Fibroblast of lung (primary cell): ENCODE measurements around the gene SLC66A2. TPM values are rescaled to one million over a fixed set of nuclear protein-coding genes. Genes with fewer than 3 reads are reported as not detected.

Experiments used
- DNase-seq, 2 donors: peaks; one replicate each; pipeline versions ENCODE4 v3.0.0 to v3.0.0-alpha.2; 2010; ENCODE audit warnings: low read depth in 2 of 2
- H2AFZ ChIP-seq: 2 replicates; pipeline ENCODE4 v1.5.1; 2012; ENCODE audit warnings: low read length, control low read depth, inconsistent platforms
- H3K27ac ChIP-seq: 2 replicates; pipeline ENCODE4 v1.5.1; 2011; ENCODE audit warnings: low read length, control low read depth; ENCODE audit not compliant: insufficient read depth
- H3K27me3 ChIP-seq: 2 replicates; pipeline ENCODE4 v1.5.1; 2011; ENCODE audit warnings: mild to moderate bottlenecking, low read length; ENCODE audit not compliant: control insufficient read depth, insufficient read depth
- H3K36me3 ChIP-seq: 2 replicates; pipeline ENCODE4 v1.5.1; 2011; ENCODE audit warnings: low read length; ENCODE audit not compliant: control insufficient read depth, insufficient read depth
- H3K4me1 ChIP-seq: 2 replicates; pipeline ENCODE4 v1.5.1; 2011; ENCODE audit warnings: low read length; ENCODE audit not compliant: control insufficient read depth, insufficient read depth; ENCODE audit errors: extremely low read depth
- H3K4me2 ChIP-seq: 2 replicates; pipeline ENCODE4 v1.5.1; 2011; ENCODE audit warnings: low read length, control low read depth; ENCODE audit not compliant: insufficient read depth; ENCODE audit errors: extremely low read depth
- H3K4me3 ChIP-seq, 4 experiments: fragments of 200-600 bp in 1 of 4; sonication (generic) in 1 of 4; replicated peaks in 1 of 4; 2 replicates each; pipeline ENCODE4 v1.5.1; 2011 to 2016; ENCODE audit warnings: low read length in 4 of 4, low read depth in 3 of 4, mild to moderate bottlenecking in 3 of 4, control low read depth in 2 of 4, inconsistent platforms in 1 of 4, mixed read lengths in 1 of 4; ENCODE audit not compliant: insufficient read depth in 1 of 4; ENCODE audit errors: control extremely low read depth in 1 of 4
- H3K79me2 ChIP-seq: 2 replicates; pipeline ENCODE4 v1.5.1; 2012; ENCODE audit warnings: mild to moderate bottlenecking, low read length, inconsistent platforms; ENCODE audit not compliant: control insufficient read depth, insufficient read depth
- H3K9ac ChIP-seq: 2 replicates; pipeline ENCODE4 v1.5.1; 2011; ENCODE audit warnings: mild to moderate bottlenecking, low read length, control low read depth; ENCODE audit not compliant: insufficient read depth
- H3K9me3 ChIP-seq: 2 replicates; pipeline ENCODE4 v1.5.1; 2012; ENCODE audit warnings: low read depth, low read length; ENCODE audit not compliant: control insufficient read depth, insufficient read depth
- H4K20me1 ChIP-seq: 2 replicates; pipeline ENCODE4 v1.5.1; 2011; ENCODE audit warnings: low read length; ENCODE audit not compliant: control insufficient read depth, insufficient read depth; ENCODE audit errors: extremely low read depth
- CTCF ChIP-seq, 2 donors: IDR thresholded peaks in 1 of 2; conservative IDR thresholded peaks in 1 of 2; 1 replicate in 1 of 2; 2 replicates in 1 of 2; pipeline ENCODE4 v1.5.1; 2011 to 2012; ENCODE audit warnings: low read length in 2 of 2, control low read depth in 1 of 2, inconsistent platforms in 1 of 2, low read depth in 1 of 2, mild to moderate bottlenecking in 1 of 2
- EZH2 ChIP-seq: IDR thresholded peaks from 2 replicates; pipeline ENCODE4 v1.5.1; 2012; ENCODE audit warnings: low read length, control low read depth, mild to moderate bottlenecking; ENCODE audit errors: missing control alignments
- polyA plus RNA-seq, 2 donors: library from polyadenylated mRNA; depleted of rRNA in 1 of 2; stranded (reverse) in 1 of 2; unstranded in 1 of 2; fragments of >200 nt; gene quantifications; 2 replicates each; pipeline ENCODE4 v1.2.1, GENCODE V29; 2011 to 2012; ENCODE audit warnings: missing spikeins in 1 of 2
- total RNA-seq: library from RNA; depleted of rRNA; stranded (reverse); fragments of >200 nt; gene quantifications from 2 replicates; pipeline ENCODE4 v1.2.1, GENCODE V29; 2014

SLC66A2 gene
- total and polyA plus RNA-seq, 2 donors (not counting 1 experiment from before 2014, with no cell fraction given): 13.2 to 46.1 TPM

GRCh38 chr18:79938196-79938595, 13.3 kb downstream of the SLC66A2 start:
- Histone ChIP-seq H4K20me1 (no peaks in the 10 kb centered on the region), H3K27me3 (no peaks in the 10 kb centered on the region), H3K4me1 (peaks cover 5% of the 10 kb centered on the region), H3K27ac (no peak overlapping the region), H3K36me3 (peaks cover 2% of the 10 kb centered on the region), H3K9ac (no peak overlapping the region), H3K4me3 (no peak overlapping the region), H2AFZ (no peak overlapping the region), H3K4me2 (no peak overlapping the region), H3K79me2 (peaks cover 23% of the 10 kb centered on the region), H3K9me3 (no peaks in the 10 kb centered on the region)
- TF ChIP-seq EZH2 (no peak), CTCF (conservative IDR thresholded peaks at IDR 0.05 in 1 of 2, IDR thresholded peaks at IDR 0.05 in 1 of 2; ENCODE audit: low read depth in 1 of 2, low read length in 2 of 2) (no peak)
- DNase-seq: no peak

- no peak overlapping the region for H3K4me3 ChIP-seq
- no peak overlapping the region for H3K4me2 ChIP-seq
- DNase-seq: no peak
- H3K4me1 ChIP-seq: peaks cover 5% of the 10 kb centered on the region
- no peak overlapping the region for H2AFZ ChIP-seq
- H3K27me3 ChIP-seq: no peaks in the 10 kb centered on the region
- H3K9ac ChIP-seq: no peak overlapping the region
- no peak overlapping the region for H3K27ac ChIP-seq
- H3K79me2 ChIP-seq: peaks cover 23% of the 10 kb centered on the region
- H4K20me1 ChIP-seq: no peaks in the 10 kb centered on the region
- no peaks in the 10 kb centered on the region for H3K9me3 ChIP-seq
- peaks cover 2% of the 10 kb centered on the region for H3K36me3 ChIP-seq
- no peak for TF ChIP-seq EZH2
These were observed 14.2 kb downstream of the SLC66A2 start for GRCh38 chr18:79937103-79937860.

GRCh38 chr18:79936641-79937040, 14.8 kb downstream of the SLC66A2 start:
- Histone ChIP-seq H3K27ac (no peak overlapping the region), H3K4me1 (peaks cover 5% of the 10 kb centered on the region), H3K4me3 (no peak overlapping the region), H3K36me3 (peaks cover 2% of the 10 kb centered on the region), H4K20me1 (no peaks in the 10 kb centered on the region), H3K9me3 (no peaks in the 10 kb centered on the region), H3K27me3 (no peaks in the 10 kb centered on the region), H2AFZ (no peak overlapping the region), H3K4me2 (no peak overlapping the region), H3K9ac (no peak overlapping the region), H3K79me2 (peaks cover 24% of the 10 kb centered on the region)
- TF ChIP-seq EZH2: no peak
- TF ChIP-seq CTCF (conservative IDR thresholded peaks at IDR 0.05 in 1 of 2, IDR thresholded peaks at IDR 0.05 in 1 of 2; ENCODE audit: low read depth in 1 of 2, low read length in 2 of 2): no peak
- no peak for DNase-seq
